Neural progenitor cell (in vitro differentiated cells): ENCODE results near the gene PRDM1.

Source experiments
- CTCF ChIP-seq: fragments of 200-600 bp; sonication (generic); IDR thresholded peaks from 2 replicates; pipeline ENCODE4 v1.5.1; 2017; ENCODE audit warnings: antibody characterized with exemption, mild to moderate bottlenecking
- EZH2 ChIP-seq: fragments of 200-600 bp; sonication (generic); IDR thresholded peaks from 2 replicates; pipeline ENCODE4 v1.6.1; 2017; ENCODE audit warnings: antibody characterized with exemption, mild to moderate bottlenecking, moderate library complexity
- EZH2phosphoT487 ChIP-seq: fragments of 200-600 bp; sonication (generic); IDR thresholded peaks from 2 replicates; pipeline ENCODE4 v1.6.1; 2017; ENCODE audit warnings: antibody characterized with exemption

- TF ChIP-seq CTCF = no peak
- TF ChIP-seq EZH2phosphoT487 = no peak
- TF ChIP-seq EZH2 = no peak
These were observed 30.1 kb downstream of the PRDM1 start for GRCh38 chr6:106116125-106116832.
